GM12878 (cell line): ENCODE measurements around the gene BDP1.
"Not testable (repeated sequence)": the region's sequence is repeated elsewhere in the genome, so short reads cannot be mapped to it uniquely, and the experiment has no call there.

Experiments
- BACH1 ChIP-seq: fragments of 450-650 bp; IDR thresholded peaks from 2 replicates; pipeline ENCODE4 v1.6.1; 2017; ENCODE audit warnings: mild to moderate bottlenecking, borderline replicate concordance
- EP300 ChIP-seq, 2 experiments: fragments of 150-350 bp in 1 of 2; IDR thresholded peaks; 2 replicates each; pipeline ENCODE4 v1.6.1; 2011 to 2012; ENCODE audit warnings: low read depth in 2 of 2, low read length in 2 of 2, borderline replicate concordance in 1 of 2, improper control_type of control experiment in 1 of 2, inconsistent platforms in 1 of 2; ENCODE audit not compliant: control insufficient read depth in 1 of 2
- EZH2 ChIP-seq: IDR thresholded peaks from 2 replicates; pipeline ENCODE4 v1.6.1; 2012; ENCODE audit warnings: low read depth, mild to moderate bottlenecking, control low read depth, inconsistent platforms, low read length, borderline replicate concordance; ENCODE audit not compliant: control insufficient read depth
- RAD21 ChIP-seq: IDR thresholded peaks from 2 replicates; pipeline ENCODE4 v1.6.1; 2011; ENCODE audit warnings: mild to moderate bottlenecking, low read depth, low read length, moderate library complexity; ENCODE audit not compliant: insufficient read depth
- RFX5 ChIP-seq: IDR thresholded peaks from 2 replicates; pipeline ENCODE4 v1.6.1; 2011; ENCODE audit warnings: low read depth, low read length, improper control_type of control experiment
- SIN3A ChIP-seq: IDR thresholded peaks from 2 replicates; pipeline ENCODE4 v1.6.1; 2012; ENCODE audit warnings: low read depth, low read length, improper control_type of control experiment
- SIX5 ChIP-seq: IDR thresholded peaks from 2 replicates; pipeline ENCODE4 v1.6.1; 2011; ENCODE audit warnings: mild to moderate bottlenecking, low read depth, low read length, moderate library complexity; ENCODE audit not compliant: severe bottlenecking
- ZNF207 ChIP-seq: fragments of 450-650 bp; IDR thresholded peaks from 2 replicates; pipeline ENCODE4 v1.6.1; 2014; ENCODE audit warnings: antibody characterized with exemption, mild to moderate bottlenecking, borderline replicate concordance
- TF ChIP-seq, protein P1 (sequence below): IDR thresholded peaks from 2 replicates; pipeline ENCODE4 v1.6.1; 2012; ENCODE audit warnings: low read depth, low read length, improper control_type of control experiment
- TF ChIP-seq, protein P2 (sequence below): fragments of 450-650 bp; formaldehyde crosslinking; IDR thresholded peaks from 2 replicates; pipeline ENCODE4 v1.5.0; 2022; ENCODE audit warnings: mild to moderate bottlenecking, missing genetic modification characterization
- TF ChIP-seq, protein P3 (sequence below): fragments of 450-650 bp; IDR thresholded peaks from 2 replicates; pipeline ENCODE4 v1.6.1; 2016; ENCODE audit warnings: mild to moderate bottlenecking

DNA sequence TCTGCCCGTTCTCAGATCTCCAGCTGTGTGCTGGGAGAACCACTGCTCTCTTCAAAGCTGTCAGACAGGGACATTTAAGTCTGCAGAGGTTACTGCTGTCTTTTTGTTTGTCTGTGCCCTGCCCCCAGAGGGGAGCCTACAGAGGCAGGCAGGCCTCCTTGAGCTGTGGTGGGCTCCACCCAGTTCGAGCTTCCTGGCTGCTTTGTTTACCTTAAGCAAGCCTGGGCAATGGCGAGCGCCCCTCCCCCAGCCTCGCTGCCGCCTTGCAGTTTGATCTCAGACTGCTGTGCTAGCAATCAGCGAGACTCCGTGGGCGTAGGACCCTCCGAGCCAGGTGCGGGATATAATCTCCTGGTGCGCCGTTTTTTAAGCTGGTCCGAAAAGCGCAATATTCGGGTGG, 154.5 kb downstream of the BDP1 start:
- TF ChIP-seq EZH2; BACH1; SIN3A; SIX5; ZNF207; RFX5; EP300 (IDR thresholded peaks at IDR 0.05; ENCODE audit: borderline replicate concordance in 1 of 2, control insufficient read depth in 1 of 2, low read depth in 2 of 2, low read length in 2 of 2); RAD21: not testable (repeated sequence)
- TF ChIP-seq, protein P1, sequence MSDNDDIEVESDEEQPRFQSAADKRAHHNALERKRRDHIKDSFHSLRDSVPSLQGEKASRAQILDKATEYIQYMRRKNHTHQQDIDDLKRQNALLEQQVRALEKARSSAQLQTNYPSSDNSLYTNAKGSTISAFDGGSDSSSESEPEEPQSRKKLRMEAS: not testable (repeated sequence)
- TF ChIP-seq, protein P2, sequence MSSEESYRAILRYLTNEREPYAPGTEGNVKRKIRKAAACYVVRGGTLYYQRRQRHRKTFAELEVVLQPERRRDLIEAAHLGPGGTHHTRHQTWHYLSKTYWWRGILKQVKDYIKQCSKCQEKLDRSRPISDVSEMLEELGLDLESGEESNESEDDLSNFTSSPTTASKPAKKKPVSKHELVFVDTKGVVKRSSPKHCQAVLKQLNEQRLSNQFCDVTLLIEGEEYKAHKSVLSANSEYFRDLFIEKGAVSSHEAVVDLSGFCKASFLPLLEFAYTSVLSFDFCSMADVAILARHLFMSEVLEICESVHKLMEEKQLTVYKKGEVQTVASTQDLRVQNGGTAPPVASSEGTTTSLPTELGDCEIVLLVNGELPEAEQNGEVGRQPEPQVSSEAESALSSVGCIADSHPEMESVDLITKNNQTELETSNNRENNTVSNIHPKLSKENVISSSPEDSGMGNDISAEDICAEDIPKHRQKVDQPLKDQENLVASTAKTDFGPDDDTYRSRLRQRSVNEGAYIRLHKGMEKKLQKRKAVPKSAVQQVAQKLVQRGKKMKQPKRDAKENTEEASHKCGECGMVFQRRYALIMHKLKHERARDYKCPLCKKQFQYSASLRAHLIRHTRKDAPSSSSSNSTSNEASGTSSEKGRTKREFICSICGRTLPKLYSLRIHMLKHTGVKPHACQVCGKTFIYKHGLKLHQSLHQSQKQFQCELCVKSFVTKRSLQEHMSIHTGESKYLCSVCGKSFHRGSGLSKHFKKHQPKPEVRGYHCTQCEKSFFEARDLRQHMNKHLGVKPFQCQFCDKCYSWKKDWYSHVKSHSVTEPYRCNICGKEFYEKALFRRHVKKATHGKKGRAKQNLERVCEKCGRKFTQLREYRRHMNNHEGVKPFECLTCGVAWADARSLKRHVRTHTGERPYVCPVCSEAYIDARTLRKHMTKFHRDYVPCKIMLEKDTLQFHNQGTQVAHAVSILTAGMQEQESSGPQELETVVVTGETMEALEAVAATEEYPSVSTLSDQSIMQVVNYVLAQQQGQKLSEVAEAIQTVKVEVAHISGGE (CRISPR knock-in tag): not testable (repeated sequence)
- TF ChIP-seq, protein P3, sequence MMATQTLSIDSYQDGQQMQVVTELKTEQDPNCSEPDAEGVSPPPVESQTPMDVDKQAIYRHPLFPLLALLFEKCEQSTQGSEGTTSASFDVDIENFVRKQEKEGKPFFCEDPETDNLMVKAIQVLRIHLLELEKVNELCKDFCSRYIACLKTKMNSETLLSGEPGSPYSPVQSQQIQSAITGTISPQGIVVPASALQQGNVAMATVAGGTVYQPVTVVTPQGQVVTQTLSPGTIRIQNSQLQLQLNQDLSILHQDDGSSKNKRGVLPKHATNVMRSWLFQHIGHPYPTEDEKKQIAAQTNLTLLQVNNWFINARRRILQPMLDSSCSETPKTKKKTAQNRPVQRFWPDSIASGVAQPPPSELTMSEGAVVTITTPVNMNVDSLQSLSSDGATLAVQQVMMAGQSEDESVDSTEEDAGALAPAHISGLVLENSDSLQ: not testable (repeated sequence)
